ENCODE data around the gene CIAO3.
"Not testable (repeated sequence)": the region's sequence is repeated elsewhere in the genome, so short reads cannot be mapped to it uniquely, and the experiment has no call there.

The CIAO3 gene

GRCh38 chr16:740764-741505 lies at the start of gene CIAO3:
Gene CIAO3 (minus strand): TSS chr16:740997. CDS start chr16:740985, 12 bp downstream.
- DNase-seq (ENCODE audit: low spot score): peak; percentile 89

DNA sequence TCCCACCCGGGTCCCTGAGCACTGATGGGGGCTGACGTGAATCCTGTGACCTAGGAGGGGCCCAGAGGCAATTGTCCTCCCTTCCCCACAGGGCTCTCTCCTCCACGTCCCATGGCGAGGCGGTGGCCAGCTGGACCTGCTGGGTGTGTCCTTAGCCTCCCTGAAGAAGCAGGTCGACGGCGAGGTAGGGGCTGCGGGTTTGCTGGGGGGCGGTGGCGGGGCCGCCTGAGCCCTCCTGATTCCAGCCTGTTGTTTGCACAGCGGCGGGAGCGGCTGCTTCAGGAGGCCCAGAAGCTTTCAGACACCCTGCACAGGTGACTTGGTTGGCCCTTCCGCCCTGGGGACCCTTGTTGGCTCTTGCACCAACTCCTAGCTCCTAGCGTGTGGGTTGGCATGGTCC lies 49.3 kb upstream of the CIAO3 start:
- DNase-seq (ENCODE audit: low spot score): no peak

DNA sequence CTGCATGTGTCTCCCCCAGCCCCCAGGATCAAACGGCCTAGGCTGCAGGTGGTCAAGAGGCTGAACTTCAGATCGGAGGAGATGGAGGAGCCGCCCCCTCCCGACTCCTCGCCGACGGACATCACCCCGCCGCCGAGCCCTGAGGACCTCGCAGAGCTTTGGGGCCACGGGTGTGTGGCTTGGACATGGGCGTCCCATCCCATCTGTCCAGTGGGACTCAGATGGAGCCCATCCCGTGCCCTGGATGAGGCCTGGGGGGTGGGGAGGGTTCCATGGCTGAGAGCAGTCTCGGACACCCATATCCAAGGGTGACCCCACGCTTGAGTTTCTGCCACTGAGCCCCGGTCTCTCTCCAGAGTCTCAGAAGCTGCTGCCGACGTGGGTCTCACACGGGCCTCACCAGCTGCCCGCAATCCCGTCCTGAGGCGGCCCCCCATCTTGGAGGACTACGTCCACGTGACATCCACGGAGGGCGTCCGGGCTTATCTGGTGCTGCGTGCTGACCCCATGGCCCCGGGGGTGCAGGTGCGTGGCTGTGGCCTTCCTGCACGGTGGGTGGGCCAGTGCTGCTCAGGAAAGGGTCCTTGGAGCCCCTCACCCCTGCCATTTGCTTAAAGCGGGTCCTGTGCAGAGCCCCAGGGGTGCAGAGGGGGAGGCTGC lies 48.5 kb upstream of the CIAO3 start:
- DNase-seq (ENCODE audit: low spot score): no peak

GRCh38 chr16:788399-789126 lies 47.8 kb upstream of the CIAO3 start, which contains the start of gene CHTF18:
Gene CHTF18 (plus strand): TSS chr16:788620. CDS start chr16:788685, 65 bp downstream.
- peak; percentile 99 for DNase-seq (ENCODE audit: low spot score)

- DNase-seq (ENCODE audit: low spot score): no peak
These were observed 47.2 kb upstream of the CIAO3 start, which contains the start of gene RPUSD1 for GRCh38 chr16:787978-788398. Gene RPUSD1 (minus strand): TSS chr16:788381. CDS start chr16:787737, 644 bp downstream.

DNA sequence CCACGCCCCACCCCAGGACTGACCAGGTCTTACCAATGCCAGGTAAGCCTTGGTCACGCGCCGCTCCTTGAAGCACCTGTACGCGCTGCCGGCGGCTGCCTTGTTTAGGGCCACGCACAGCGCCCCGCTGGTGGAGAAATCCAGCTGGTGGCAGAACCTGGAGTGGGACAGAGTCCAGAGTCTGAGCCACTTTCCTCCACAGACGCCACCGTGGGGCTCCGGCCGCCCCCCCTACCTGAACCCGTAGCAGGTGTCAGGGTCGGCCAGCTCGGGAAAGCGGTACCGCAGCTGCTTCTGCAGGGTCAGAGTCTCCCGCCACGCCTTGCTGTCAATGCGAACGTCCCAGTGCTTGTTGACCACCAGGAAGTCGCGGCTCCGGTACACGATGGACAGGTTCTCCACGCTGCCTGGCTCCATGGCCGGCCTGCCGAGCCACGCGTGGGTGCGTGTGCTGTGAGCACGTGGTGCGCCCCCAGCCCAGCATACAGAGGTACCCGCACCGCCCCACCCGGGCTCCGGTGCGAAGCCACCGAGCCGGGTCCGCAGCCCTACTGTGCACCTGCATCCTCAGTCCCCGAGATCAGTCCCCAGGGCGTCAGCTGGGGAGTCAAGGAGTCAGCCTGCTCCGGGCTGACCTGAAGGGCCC lies 46.6 kb upstream of the CIAO3 start:
- DNase-seq (ENCODE audit: low spot score): no peak

- peak; percentile 86 for DNase-seq (ENCODE audit: low spot score)
These were observed 45.1 kb upstream of the CIAO3 start for GRCh38 chr16:785563-786535.

DNA sequence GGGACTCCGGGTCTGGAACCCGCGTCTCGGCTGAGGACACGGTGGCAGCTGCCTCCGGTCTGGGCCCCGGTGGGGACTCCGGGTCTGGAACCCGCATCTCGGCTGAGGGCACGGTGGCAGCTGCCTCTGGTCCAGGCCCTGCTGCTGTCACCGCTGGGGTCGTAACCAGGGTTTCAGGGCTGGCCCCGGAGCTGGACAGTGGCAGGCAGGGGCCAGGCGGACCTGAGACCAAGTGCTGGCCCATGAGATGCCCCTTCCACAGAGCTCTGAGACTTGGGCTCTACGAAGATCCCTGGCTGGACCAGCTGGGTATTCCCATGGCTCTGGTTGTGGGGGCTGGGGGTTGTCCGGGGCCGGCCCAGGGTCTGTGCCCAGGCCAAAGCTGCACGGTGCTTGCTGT lies 43.6 kb upstream of the CIAO3 start:
- DNase-seq (ENCODE audit: low spot score): no peak

DNA sequence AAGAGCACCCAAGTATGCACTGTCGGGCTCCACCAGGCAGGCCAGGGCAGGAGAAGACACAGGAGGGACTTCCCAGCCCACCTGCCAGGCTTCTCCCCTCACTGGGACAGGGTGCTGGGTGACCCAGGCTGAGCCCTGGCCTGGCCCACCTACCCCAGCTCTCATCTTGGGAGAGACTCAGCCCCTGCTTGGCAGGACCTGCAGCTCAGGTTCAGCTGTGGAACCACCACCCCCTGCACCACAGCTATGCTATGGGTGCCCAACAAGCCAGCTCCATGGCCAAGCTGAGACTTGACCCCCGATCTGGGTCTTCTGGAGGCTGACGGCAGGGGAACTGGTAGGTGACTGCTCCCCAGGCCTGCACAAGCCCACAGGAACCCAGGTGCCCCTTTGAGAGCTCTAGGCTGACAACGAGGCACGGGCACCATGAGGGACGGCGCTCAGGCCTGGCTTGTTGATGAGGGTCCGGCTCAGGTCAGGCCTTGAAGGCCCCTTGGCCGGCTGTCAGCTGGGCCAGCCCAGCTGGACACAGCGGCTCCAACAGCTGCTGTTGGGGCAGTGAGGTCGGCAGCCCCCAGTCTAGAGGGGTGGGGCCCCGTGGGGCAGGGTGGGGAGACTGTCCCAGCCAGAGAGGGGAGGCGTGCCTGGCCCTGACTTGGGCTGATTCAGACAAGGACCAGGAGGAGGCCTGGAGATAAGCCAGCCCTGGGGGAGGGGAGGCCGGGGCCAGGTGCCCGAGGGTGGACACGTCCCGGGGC lies 42.8 kb upstream of the CIAO3 start:
- no peak for DNase-seq (ENCODE audit: low spot score)

DNA sequence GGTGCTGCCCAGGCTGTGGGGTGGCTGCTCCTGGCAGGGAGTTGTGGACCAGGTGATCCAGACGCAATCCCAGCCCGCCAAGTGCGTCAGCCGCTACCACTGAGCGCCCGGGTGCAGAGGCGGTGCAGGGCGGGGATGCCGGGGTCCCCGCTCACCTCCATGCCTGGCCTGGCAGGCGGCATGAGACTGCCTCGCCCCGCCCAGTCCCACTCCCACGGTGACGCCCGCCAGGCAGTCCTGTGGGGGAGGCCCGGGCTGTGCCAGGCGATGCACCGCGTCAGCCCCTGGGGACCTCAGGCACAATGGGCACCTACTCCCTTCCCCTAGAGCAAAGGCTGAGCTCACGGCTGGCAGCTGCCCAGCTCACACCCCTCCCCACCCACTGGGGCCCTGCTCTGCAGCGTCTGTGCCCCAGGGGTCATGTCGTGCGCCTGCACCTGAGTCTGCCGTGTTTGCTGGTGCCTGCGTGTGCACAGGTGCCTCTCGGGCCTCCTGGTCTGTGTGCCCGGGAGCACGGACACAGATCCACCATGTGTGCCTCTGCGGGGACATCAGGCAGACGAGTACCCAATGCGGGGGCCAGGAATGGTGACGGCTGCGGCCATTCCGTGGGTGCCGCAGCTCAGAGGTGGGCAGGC lies 42.1 kb upstream of the CIAO3 start:
- no peak for DNase-seq (ENCODE audit: low spot score)

GRCh38 chr16:782258-782657 lies 41.5 kb upstream of the CIAO3 start:
- no peak for DNase-seq (ENCODE audit: low spot score)

- DNase-seq (ENCODE audit: low spot score): no peak
These were observed 40.7 kb upstream of the CIAO3 start for GRCh38 chr16:781346-782010.

GRCh38 chr16:780296-780695 lies 39.5 kb upstream of the CIAO3 start:
- no peak for DNase-seq (ENCODE audit: low spot score)

GRCh38 chr16:779561-779960 lies 38.8 kb upstream of the CIAO3 start:
- no peak for DNase-seq (ENCODE audit: low spot score)

DNA sequence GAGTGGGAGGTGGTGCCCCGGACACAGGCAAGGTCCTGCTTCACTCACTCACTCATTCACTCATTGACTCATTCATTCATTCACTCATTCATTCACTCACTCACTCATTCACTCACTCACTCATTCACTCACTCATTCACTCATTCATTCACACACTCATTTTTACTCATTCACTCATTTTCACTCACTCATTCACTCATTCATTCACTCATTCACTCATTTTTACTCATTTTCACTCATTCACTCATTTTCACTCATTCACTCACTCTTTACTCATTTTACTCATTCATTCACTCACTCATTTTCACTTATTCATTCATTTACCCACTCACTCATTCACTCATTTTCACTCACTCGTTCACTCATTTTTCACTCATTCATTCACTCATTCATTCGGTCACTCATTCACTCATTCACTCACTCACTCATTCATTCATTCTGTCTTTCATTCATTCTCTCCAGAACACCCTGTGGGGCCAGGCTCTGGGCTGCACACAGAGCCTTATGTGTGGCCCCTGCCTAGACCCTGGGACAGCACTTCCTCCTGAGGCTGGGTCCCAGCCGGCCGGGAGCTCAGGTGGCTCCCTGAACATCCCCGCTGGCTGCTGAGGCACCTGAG lies 38.2 kb upstream of the CIAO3 start:
- DNase-seq (ENCODE audit: low spot score): no peak

DNA sequence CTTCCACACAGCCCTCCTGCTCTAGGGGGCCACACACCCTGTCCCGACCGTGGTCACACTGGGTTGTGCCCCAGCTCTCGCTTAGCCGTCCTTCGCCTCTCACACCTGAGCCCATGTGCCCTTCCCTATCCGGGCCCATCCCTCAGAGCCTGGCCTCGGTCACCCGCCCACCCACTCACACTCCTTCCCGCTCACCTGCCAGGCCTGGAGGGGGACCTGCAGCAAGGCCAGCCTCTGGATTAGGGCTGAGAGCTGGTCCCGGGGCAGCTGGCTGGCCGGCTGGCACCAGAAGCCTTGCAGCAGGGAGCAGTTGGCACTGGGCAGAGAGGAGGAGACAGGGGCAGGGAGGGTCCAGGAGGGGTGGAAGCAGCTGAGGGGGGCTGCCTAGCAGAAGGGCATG lies 37.6 kb upstream of the CIAO3 start:
- no peak for DNase-seq (ENCODE audit: low spot score)

DNA sequence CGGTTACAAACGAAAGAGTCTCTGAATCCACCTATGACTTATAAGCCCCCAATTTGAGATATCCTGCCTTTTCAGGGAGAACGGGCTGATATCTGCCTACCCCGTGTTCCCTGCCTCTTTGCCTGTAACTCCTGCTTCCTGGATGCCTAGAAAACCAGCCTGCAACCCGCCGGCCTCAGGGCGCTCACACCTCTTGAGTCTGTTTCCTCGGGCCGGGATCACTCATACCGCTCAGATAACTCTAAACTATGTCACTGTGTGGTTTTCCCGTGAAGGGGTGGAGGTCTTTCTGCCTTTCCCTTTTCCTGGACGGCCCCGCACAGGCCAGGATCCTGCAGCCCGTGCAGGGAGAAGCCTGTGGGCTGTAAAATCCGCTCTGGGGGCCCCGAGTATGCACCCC lies 37.0 kb upstream of the CIAO3 start:
- no peak for DNase-seq (ENCODE audit: low spot score)

- DNase-seq (ENCODE audit: low spot score): no peak
These were observed 36.0 kb upstream of the CIAO3 start for GRCh38 chr16:776824-777223.

DNA sequence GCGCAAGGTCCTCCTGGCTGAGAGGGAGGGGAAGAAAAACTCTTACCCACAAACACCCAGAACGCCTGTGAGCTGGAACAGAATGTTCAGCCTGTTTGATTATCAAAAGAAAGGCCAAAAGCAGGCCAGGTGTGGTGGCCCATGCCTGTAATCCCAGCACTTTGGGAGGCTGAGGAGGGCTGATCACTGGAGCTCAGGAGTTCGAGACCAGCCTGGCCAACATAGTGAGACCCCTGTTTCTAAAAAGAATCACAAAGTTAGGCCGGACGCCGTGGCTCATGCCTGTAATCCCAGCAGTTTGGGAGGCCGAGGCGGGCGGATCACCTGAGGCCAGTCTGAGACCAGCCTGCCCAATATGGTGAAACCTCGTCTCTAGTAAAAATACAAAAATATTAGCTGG lies 35.5 kb upstream of the CIAO3 start:
- not testable (repeated sequence) for DNase-seq (ENCODE audit: low spot score)

All from HuH-7.5 (cell line).